Stimulated activated CD8-positive, alpha-beta memory T cell treated with anti-CD3 and anti-CD28 coated beads, Interleukin-4, amount 100 ng/mL, for 1 hour (primary cell): ENCODE results near the gene NSUN5.
"Not testable (repeated sequence)": the region's sequence is repeated elsewhere in the genome, so short reads cannot be mapped to it uniquely, and the experiment has no call there.

Experiments used
- DNase-seq, 2 donors: peaks; one replicate each; pipeline ENCODE4 v3.0.0-alpha.2; 2020; ENCODE audit warnings: low read depth in 2 of 2, low spot score in 1 of 2

NSUN5 gene

GRCh38 chr7:73327449-73327848 lies 18.8 kb upstream of the NSUN5 start:
- not testable (repeated sequence) for DNase-seq

- DNase-seq = not testable (repeated sequence)
Observed at GRCh38 chr7:73325424-73325823, 16.8 kb upstream of the NSUN5 start.

- peak in 1 of 2 donors; percentile 7 for DNase-seq
Observed at GRCh38 chr7:73324081-73324845, 15.6 kb upstream of the NSUN5 start.

- DNase-seq = not testable (repeated sequence)
Observed at GRCh38 chr7:73323434-73324080, 14.9 kb upstream of the NSUN5 start.

GRCh38 chr7:73320009-73320408 lies 11.4 kb upstream of the NSUN5 start:
- DNase-seq = not testable (repeated sequence)

GRCh38 chr7:73319541-73319940 lies 10.9 kb upstream of the NSUN5 start:
- not testable (repeated sequence) for DNase-seq

- DNase-seq = not testable (repeated sequence)
Observed at GRCh38 chr7:73318656-73319204, 10.1 kb upstream of the NSUN5 start.

GRCh38 chr7:73316521-73316920 lies 7.9 kb upstream of the NSUN5 start:
- no peak for DNase-seq

GRCh38 chr7:73314271-73314670 lies 5.6 kb upstream of the NSUN5 start:
- DNase-seq = no peak

GRCh38 chr7:73313521-73313906 lies 4.9 kb upstream of the NSUN5 start:
- DNase-seq = no peak

GRCh38 chr7:73312831-73313520 lies 4.3 kb upstream of the NSUN5 start:
- no peak for DNase-seq

GRCh38 chr7:73311421-73311820 lies 2.8 kb upstream of the NSUN5 start:
- not testable (repeated sequence) for DNase-seq

- no peak for DNase-seq
Observed at GRCh38 chr7:73308074-73308664, 457 bp downstream of the NSUN5 start.

- no peak for DNase-seq
Observed at GRCh38 chr7:73307436-73307835, 1.2 kb downstream of the NSUN5 start.

GRCh38 chr7:73304612-73305387 lies 3.8 kb downstream of the NSUN5 start:
- not testable (repeated sequence) for DNase-seq

GRCh38 chr7:73304071-73304470 lies 4.6 kb downstream of the NSUN5 start:
- no peak for DNase-seq

GRCh38 chr7:73303546-73303945 lies 5.1 kb downstream of the NSUN5 start:
- DNase-seq = no peak

GRCh38 chr7:73302846-73303245 lies 5.8 kb downstream of the NSUN5 start:
- DNase-seq = not testable (repeated sequence)

- DNase-seq = not testable (repeated sequence)
Observed at GRCh38 chr7:73301108-73301507, 7.5 kb downstream of the NSUN5 start.

GRCh38 chr7:73299812-73300211 lies 8.8 kb downstream of the NSUN5 start:
- DNase-seq = not testable (repeated sequence)
